Karpas-422 (cell line): ENCODE measurements around the gene SECISBP2L. TPM values are rescaled to one million over a fixed set of nuclear protein-coding genes. Genes with fewer than 3 reads are reported as not detected.

Experiments used
- DNase-seq: peaks from one replicate; pipeline ENCODE4 v3.0.0-alpha.2; 2015
- H2AFZ ChIP-seq: fragments of 200-600 bp; sonication (generic); 2 replicates; pipeline ENCODE4 v1.6.1; 2014; ENCODE audit warnings: antibody characterized with exemption, low read length, mixed read lengths
- H3K27ac ChIP-seq: fragments of 200-600 bp; sonication (generic); 2 replicates; pipeline ENCODE4 v1.5.1; 2014; ENCODE audit warnings: mild to moderate bottlenecking, low read length, moderate library complexity
- H3K27me3 ChIP-seq: fragments of 200-600 bp; sonication (generic); 2 replicates; pipeline ENCODE4 v1.6.1; 2014; ENCODE audit warnings: low read length, mixed read lengths
- H3K36me3 ChIP-seq: fragments of 200-600 bp; sonication (generic); 2 replicates; pipeline ENCODE4 v1.6.1; 2014; ENCODE audit warnings: low read length, mixed read lengths; ENCODE audit not compliant: insufficient read depth
- H3K4me1 ChIP-seq: fragments of 200-600 bp; sonication (generic); 2 replicates; pipeline ENCODE4 v1.6.1; 2014; ENCODE audit warnings: mild to moderate bottlenecking, low read length, mixed read lengths
- H3K4me2 ChIP-seq: fragments of 200-600 bp; sonication (generic); 2 replicates; pipeline ENCODE4 v1.6.1; 2014; ENCODE audit warnings: low read length, low read depth, mild to moderate bottlenecking; ENCODE audit not compliant: poor library complexity, severe bottlenecking
- H3K4me3 ChIP-seq: fragments of 200-600 bp; sonication (generic); 2 replicates; pipeline ENCODE4 v1.5.1; 2014; ENCODE audit warnings: mild to moderate bottlenecking, antibody characterized with exemption, low read length, mixed read lengths
- H3K79me2 ChIP-seq: fragments of 200-600 bp; sonication (generic); 2 replicates; pipeline ENCODE4 v1.6.1; 2014; ENCODE audit warnings: mild to moderate bottlenecking, low read length, mixed read lengths
- H3K9ac ChIP-seq: fragments of 200-600 bp; sonication (generic); 2 replicates; pipeline ENCODE4 v1.6.0; 2014; ENCODE audit warnings: low read length
- H3K9me2 ChIP-seq: fragments of 200-600 bp; sonication (generic), shearing (Covaris generic); replicated peaks from 2 replicates; pipeline ENCODE4 v1.6.0; 2014; ENCODE audit warnings: mild to moderate bottlenecking, low read length, moderate library complexity; ENCODE audit not compliant: insufficient read depth
- H3K9me3 ChIP-seq: fragments of 300-700, 200-600 bp; sonication (generic); 2 replicates; pipeline ENCODE4 v1.6.1; 2014; ENCODE audit warnings: low read length, mixed read lengths
- H4K20me1 ChIP-seq: fragments of 200-600 bp; sonication (generic); 2 replicates; pipeline ENCODE4 v1.6.1; 2014; ENCODE audit warnings: mild to moderate bottlenecking, antibody characterized with exemption, low read length, low read depth; ENCODE audit not compliant: insufficient read depth
- total RNA-seq: library from RNA; depleted of rRNA; stranded (reverse); fragments of >200 nt; shearing (Covaris generic); gene quantifications from 2 replicates; pipeline ENCODE4 v1.2.3, GENCODE V29; 2014; ENCODE audit warnings: low replicate concordance

Gene SECISBP2L
- total RNA-seq, 1 experiment from 2014 or later = 28.7 TPM

DNA sequence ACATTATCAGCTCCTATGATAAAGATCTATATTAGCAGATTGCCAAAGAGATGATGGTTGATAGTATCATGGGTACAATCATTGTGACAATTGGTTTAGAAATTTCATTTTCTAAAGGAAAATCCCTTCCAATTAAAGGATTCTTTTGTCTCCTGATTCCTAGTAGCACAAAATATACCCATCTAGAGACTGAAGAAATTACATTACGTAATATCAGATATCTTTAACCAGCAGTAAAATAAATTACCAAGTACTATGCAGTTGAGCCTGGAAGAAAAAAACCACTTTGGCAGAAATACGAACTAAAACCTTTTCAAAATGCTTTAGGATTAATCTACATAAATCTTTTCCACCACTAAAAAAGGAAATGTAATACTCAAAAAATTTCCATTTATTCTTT lies 46.9 kb downstream of the SECISBP2L start:
- H3K4me1 ChIP-seq = no peaks in the 10 kb centered on the region
- H2AFZ ChIP-seq = no peak overlapping the region
- no peak overlapping the region for H3K4me2 ChIP-seq
- H3K9me3 ChIP-seq = no peaks in the 10 kb centered on the region
- no peaks in the 10 kb centered on the region for H3K79me2 ChIP-seq
- H3K36me3 ChIP-seq = peaks cover 8% of the 10 kb centered on the region; the same call in 1 of the 2 replicates
- H3K27ac ChIP-seq = no peak overlapping the region
- H3K27me3 ChIP-seq = no peaks in the 10 kb centered on the region
- H3K9me2 ChIP-seq = no peaks in the 10 kb centered on the region
- H3K9ac ChIP-seq = no peak overlapping the region
- H4K20me1 ChIP-seq = no peaks in the 10 kb centered on the region
- no peak for DNase-seq
- H3K4me3 ChIP-seq = no peak overlapping the region

DNA sequence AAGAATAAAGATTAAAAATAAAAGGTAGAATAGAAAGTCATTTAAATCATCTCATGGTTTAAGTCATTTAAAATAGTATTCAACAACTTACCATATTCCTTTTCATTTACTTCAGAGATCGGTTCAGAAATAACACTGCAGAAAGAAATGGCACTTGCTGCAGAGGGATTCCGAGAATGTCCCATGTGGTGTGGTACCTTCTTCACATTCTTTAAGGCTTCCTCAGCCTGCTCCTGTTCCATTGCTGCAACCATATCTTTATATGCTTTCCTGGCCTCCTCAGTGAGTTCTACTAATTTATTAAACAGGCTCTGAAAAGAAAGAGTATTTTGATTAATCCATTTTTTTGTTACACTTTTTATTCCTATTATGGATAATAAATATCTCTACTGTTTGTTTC lies 50.0 kb downstream of the SECISBP2L start:
- no peak overlapping the region for H3K4me2 ChIP-seq
- DNase-seq = no peak
- H3K27ac ChIP-seq = no peak overlapping the region
- H3K36me3 ChIP-seq = peaks cover 8% of the 10 kb centered on the region; the same call in 1 of the 2 replicates
- no peaks in the 10 kb centered on the region for H4K20me1 ChIP-seq
- H3K79me2 ChIP-seq = no peaks in the 10 kb centered on the region
- H3K27me3 ChIP-seq = no peaks in the 10 kb centered on the region
- H3K4me3 ChIP-seq = no peak overlapping the region
- H3K9me3 ChIP-seq = no peaks in the 10 kb centered on the region
- no peaks in the 10 kb centered on the region for H3K9me2 ChIP-seq
- no peak overlapping the region for H3K9ac ChIP-seq
- H3K4me1 ChIP-seq = no peaks in the 10 kb centered on the region
- no peak overlapping the region for H2AFZ ChIP-seq

- Histone ChIP-seq H3K27ac (no peak overlapping the region), H4K20me1 (no peaks in the 10 kb centered on the region), H3K9ac (no peak overlapping the region), H3K79me2 (no peaks in the 10 kb centered on the region), H2AFZ (no peak overlapping the region), H3K4me3 (no peak overlapping the region), H3K36me3 (peaks cover 9% of the 10 kb centered on the region; the same call in 1 of the 2 replicates), H3K4me2 (no peak overlapping the region), H3K4me1 (no peaks in the 10 kb centered on the region), H3K9me2 (no peaks in the 10 kb centered on the region), H3K27me3 (no peaks in the 10 kb centered on the region), H3K9me3 (no peaks in the 10 kb centered on the region)
- DNase-seq = no peak
Observed at GRCh38 chr15:48993380-48993779, 52.9 kb downstream of the SECISBP2L start.

- H3K79me2 ChIP-seq = no peaks in the 10 kb centered on the region
- H3K4me3 ChIP-seq = no peak overlapping the region
- H3K9me2 ChIP-seq = no peaks in the 10 kb centered on the region
- no peaks in the 10 kb centered on the region for H4K20me1 ChIP-seq
- H2AFZ ChIP-seq = no peak overlapping the region
- 0 out of 2 replicates have a peak, but pooled peaks cover 10% of the 10 kb centered on the region for H3K36me3 ChIP-seq
- peak; percentile 63 for DNase-seq
- H3K27ac ChIP-seq = no peak overlapping the region
- no peaks in the 10 kb centered on the region for H3K27me3 ChIP-seq
- no peak overlapping the region for H3K9ac ChIP-seq
- no peaks in the 10 kb centered on the region for H3K9me3 ChIP-seq
- no peak overlapping the region for H3K4me2 ChIP-seq
- H3K4me1 ChIP-seq = no peaks in the 10 kb centered on the region
Observed at GRCh38 chr15:48992545-48992944, 53.7 kb downstream of the SECISBP2L start.

DNA sequence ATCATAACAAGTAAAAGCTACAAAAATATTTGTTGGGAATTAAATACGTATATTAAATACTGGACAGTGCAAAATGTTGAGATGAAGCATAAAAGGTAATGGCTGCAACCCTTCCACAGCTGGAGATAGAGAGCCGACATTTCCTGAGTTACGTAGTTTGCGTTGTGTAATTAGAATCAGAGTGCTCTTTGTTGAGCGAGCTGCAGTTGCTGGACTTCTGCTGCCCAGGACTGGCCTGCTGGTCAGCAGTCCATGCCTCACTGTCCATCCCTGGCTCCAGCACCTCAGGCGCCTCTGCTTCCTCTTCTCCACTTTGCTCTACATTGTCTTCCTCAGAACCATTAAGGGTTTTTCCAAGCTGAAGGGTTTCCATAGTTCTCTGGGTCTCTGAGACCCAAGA lies 54.1 kb downstream of the SECISBP2L start:
- H3K4me1 ChIP-seq = no peaks in the 10 kb centered on the region
- DNase-seq = no peak
- no peaks in the 10 kb centered on the region for H3K9me3 ChIP-seq
- no peak overlapping the region for H3K4me2 ChIP-seq
- 0 out of 2 replicates have a peak, but pooled peaks cover 10% of the 10 kb centered on the region for H3K36me3 ChIP-seq
- H3K9ac ChIP-seq = no peak overlapping the region
- H3K27ac ChIP-seq = no peak overlapping the region
- no peaks in the 10 kb centered on the region for H3K9me2 ChIP-seq
- H2AFZ ChIP-seq = no peak overlapping the region
- H4K20me1 ChIP-seq = no peaks in the 10 kb centered on the region
- H3K79me2 ChIP-seq = no peaks in the 10 kb centered on the region
- no peak overlapping the region for H3K4me3 ChIP-seq
- no peaks in the 10 kb centered on the region for H3K27me3 ChIP-seq

- no peaks in the 10 kb centered on the region for H3K9me3 ChIP-seq
Observed at GRCh38 chr15:48989170-48989569, 57.1 kb downstream of the SECISBP2L start.

GRCh38 chr15:48987142-48987541 lies 59.1 kb downstream of the SECISBP2L start:
- no peak overlapping the region for H2AFZ ChIP-seq
- no peak overlapping the region for H3K9ac ChIP-seq
- H4K20me1 ChIP-seq = no peaks in the 10 kb centered on the region
- H3K9me2 ChIP-seq = no peaks in the 10 kb centered on the region
- no peaks in the 10 kb centered on the region for H3K4me1 ChIP-seq
- no peak overlapping the region for H3K4me2 ChIP-seq
- H3K79me2 ChIP-seq = no peaks in the 10 kb centered on the region
- no peak overlapping the region for H3K27ac ChIP-seq
- no peak for DNase-seq
- no peaks in the 10 kb centered on the region for H3K27me3 ChIP-seq
- H3K4me3 ChIP-seq = no peak overlapping the region
- no peaks in the 10 kb centered on the region for H3K9me3 ChIP-seq
- 0 out of 2 replicates have a peak, but pooled peaks cover 5% of the 10 kb centered on the region for H3K36me3 ChIP-seq

More at GRCh38 chr15:48989170-48989569, 57.1 kb downstream of the SECISBP2L start:
- no peaks in the 10 kb centered on the region for H3K9me2 ChIP-seq
- H3K4me3 ChIP-seq = no peak overlapping the region
- H3K27me3 ChIP-seq = no peaks in the 10 kb centered on the region
- H4K20me1 ChIP-seq = no peaks in the 10 kb centered on the region
- no peak overlapping the region for H3K9ac ChIP-seq
- H3K4me1 ChIP-seq = no peaks in the 10 kb centered on the region
- no peak for DNase-seq
- H3K79me2 ChIP-seq = no peaks in the 10 kb centered on the region
- H3K27ac ChIP-seq = no peak overlapping the region
- 0 out of 2 replicates have a peak, but pooled peaks cover 5% of the 10 kb centered on the region for H3K36me3 ChIP-seq
- H2AFZ ChIP-seq = no peak overlapping the region
- no peak overlapping the region for H3K4me2 ChIP-seq

DNA sequence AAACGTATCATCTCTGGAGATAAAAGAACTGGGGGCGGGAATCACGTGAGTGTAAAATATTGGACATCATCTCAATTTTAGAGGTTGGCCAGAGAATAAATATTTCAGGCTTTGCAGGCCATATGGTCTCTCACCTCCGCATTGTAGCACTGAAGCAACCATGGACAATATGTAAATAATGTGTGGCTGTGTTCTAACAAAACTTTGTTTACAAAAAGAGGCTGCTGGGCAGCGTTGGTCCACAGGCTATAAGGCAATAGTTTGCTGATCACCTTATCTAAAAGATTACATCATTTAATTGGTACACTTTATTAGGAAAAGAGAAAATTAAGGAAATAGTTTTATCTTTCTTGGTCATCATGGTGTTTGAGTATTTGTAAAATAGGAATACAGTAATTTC lies 60.0 kb downstream of the SECISBP2L start:
- H3K4me2 ChIP-seq = no peak overlapping the region
- H3K9me3 ChIP-seq = no peaks in the 10 kb centered on the region
- H3K36me3 ChIP-seq = 0 out of 2 replicates have a peak, but pooled peaks cover 5% of the 10 kb centered on the region
- H2AFZ ChIP-seq = no peak overlapping the region
- no peak for DNase-seq
- no peaks in the 10 kb centered on the region for H3K4me1 ChIP-seq
- no peak overlapping the region for H3K9ac ChIP-seq
- no peaks in the 10 kb centered on the region for H4K20me1 ChIP-seq
- no peak overlapping the region for H3K27ac ChIP-seq
- no peaks in the 10 kb centered on the region for H3K79me2 ChIP-seq
- H3K27me3 ChIP-seq = no peaks in the 10 kb centered on the region
- H3K4me3 ChIP-seq = no peak overlapping the region
- no peaks in the 10 kb centered on the region for H3K9me2 ChIP-seq
